Liver (tissue), 3 donors: ENCODE data around the gene SLC1A2.

Source experiments
- FOXA1 ChIP-seq: IDR thresholded peaks from 2 replicates; pipeline ENCODE4 v1.6.1; 2016; ENCODE audit warnings: antibody characterized with exemption
- HNF4G ChIP-seq: IDR thresholded peaks from 2 replicates; pipeline ENCODE4 v1.6.1; 2016; ENCODE audit warnings: antibody characterized with exemption
- JUND ChIP-seq, 2 donors: IDR thresholded peaks; 2 replicates each; pipeline ENCODE4 v1.6.1; 2016; ENCODE audit warnings: antibody characterized with exemption in 2 of 2
- NR2F2 ChIP-seq: IDR thresholded peaks from 2 replicates; pipeline ENCODE4 v1.6.1; 2016; ENCODE audit warnings: antibody characterized with exemption
- REST ChIP-seq: IDR thresholded peaks from 2 replicates; pipeline ENCODE4 v1.6.1; 2016; ENCODE audit warnings: antibody characterized with exemption, mild to moderate bottlenecking
- SP1 ChIP-seq: IDR thresholded peaks from 2 replicates; pipeline ENCODE4 v1.6.1; 2018; ENCODE audit warnings: antibody characterized with exemption, mild to moderate bottlenecking
- TAF1 ChIP-seq: conservative IDR thresholded peaks from 2 replicates; pipeline ENCODE4 v1.6.1; 2016; ENCODE audit warnings: antibody characterized with exemption, mild to moderate bottlenecking
- YY1 ChIP-seq: IDR thresholded peaks from 2 replicates; pipeline ENCODE4 v1.6.1; 2016; ENCODE audit warnings: antibody characterized with exemption, mild to moderate bottlenecking
- TF ChIP-seq, protein P1 (sequence below): fragments of 150-350 bp; IDR thresholded peaks from 2 replicates; pipeline ENCODE4 v1.5.1; 2017; ENCODE audit warnings: improper control_type of control experiment, low read depth, low read length; ENCODE audit not compliant: missing input control
- TF ChIP-seq, protein P2 (sequence below): IDR thresholded peaks from 2 replicates; pipeline ENCODE4 v1.6.1; 2016; ENCODE audit warnings: antibody characterized with exemption
- donor health status: healthy.
- donor health status: healthy.

- TF ChIP-seq REST (no peak), YY1 (no peak), NR2F2 (no peak), SP1 (no peak), JUND (IDR thresholded peaks at IDR 0.05) (no peak), HNF4G (no peak), FOXA1 (no peak), TAF1 (no peak)
- TF ChIP-seq, protein P1, sequence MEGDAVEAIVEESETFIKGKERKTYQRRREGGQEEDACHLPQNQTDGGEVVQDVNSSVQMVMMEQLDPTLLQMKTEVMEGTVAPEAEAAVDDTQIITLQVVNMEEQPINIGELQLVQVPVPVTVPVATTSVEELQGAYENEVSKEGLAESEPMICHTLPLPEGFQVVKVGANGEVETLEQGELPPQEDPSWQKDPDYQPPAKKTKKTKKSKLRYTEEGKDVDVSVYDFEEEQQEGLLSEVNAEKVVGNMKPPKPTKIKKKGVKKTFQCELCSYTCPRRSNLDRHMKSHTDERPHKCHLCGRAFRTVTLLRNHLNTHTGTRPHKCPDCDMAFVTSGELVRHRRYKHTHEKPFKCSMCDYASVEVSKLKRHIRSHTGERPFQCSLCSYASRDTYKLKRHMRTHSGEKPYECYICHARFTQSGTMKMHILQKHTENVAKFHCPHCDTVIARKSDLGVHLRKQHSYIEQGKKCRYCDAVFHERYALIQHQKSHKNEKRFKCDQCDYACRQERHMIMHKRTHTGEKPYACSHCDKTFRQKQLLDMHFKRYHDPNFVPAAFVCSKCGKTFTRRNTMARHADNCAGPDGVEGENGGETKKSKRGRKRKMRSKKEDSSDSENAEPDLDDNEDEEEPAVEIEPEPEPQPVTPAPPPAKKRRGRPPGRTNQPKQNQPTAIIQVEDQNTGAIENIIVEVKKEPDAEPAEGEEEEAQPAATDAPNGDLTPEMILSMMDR, result no peak
- TF ChIP-seq, protein P2, sequence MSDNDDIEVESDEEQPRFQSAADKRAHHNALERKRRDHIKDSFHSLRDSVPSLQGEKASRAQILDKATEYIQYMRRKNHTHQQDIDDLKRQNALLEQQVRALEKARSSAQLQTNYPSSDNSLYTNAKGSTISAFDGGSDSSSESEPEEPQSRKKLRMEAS, result no peak
Observed at GRCh38 chr11:35381709-35382322, 37.5 kb downstream of the SLC1A2 start.
